OCI-LY7 (cell line): ENCODE data around the gene WDR18.

ENCODE experiments used
- EZH2phosphoT487 ChIP-seq: fragments of 200-600 bp; sonication (generic); IDR thresholded peaks from 2 replicates; pipeline ENCODE4 v1.6.1; 2018; ENCODE audit warnings: low read depth, borderline replicate concordance, mild to moderate bottlenecking, mixed run types, antibody characterized with exemption, low read length, moderate library complexity, mixed read lengths
- TF ChIP-seq, protein P1 (sequence below): fragments of 200-600 bp; sonication (generic); conservative IDR thresholded peaks from 2 replicates; pipeline ENCODE4 v1.5.1; 2014; ENCODE audit warnings: mild to moderate bottlenecking, antibody characterized with exemption, low read length, moderate library complexity, mixed read lengths

GRCh38 chr19:982567-983170 is 1.5 kb upstream of the WDR18 start:
- TF ChIP-seq EZH2phosphoT487 = no peak
- TF ChIP-seq, protein P1, sequence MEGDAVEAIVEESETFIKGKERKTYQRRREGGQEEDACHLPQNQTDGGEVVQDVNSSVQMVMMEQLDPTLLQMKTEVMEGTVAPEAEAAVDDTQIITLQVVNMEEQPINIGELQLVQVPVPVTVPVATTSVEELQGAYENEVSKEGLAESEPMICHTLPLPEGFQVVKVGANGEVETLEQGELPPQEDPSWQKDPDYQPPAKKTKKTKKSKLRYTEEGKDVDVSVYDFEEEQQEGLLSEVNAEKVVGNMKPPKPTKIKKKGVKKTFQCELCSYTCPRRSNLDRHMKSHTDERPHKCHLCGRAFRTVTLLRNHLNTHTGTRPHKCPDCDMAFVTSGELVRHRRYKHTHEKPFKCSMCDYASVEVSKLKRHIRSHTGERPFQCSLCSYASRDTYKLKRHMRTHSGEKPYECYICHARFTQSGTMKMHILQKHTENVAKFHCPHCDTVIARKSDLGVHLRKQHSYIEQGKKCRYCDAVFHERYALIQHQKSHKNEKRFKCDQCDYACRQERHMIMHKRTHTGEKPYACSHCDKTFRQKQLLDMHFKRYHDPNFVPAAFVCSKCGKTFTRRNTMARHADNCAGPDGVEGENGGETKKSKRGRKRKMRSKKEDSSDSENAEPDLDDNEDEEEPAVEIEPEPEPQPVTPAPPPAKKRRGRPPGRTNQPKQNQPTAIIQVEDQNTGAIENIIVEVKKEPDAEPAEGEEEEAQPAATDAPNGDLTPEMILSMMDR = peak; percentile 88
